PC-3 (cell line): ENCODE data around the gene NR5A2. TPM values are rescaled to one million over a fixed set of nuclear protein-coding genes. Genes with fewer than 3 reads are reported as not detected.

Experiments used
- ATAC-seq: fragments of 200-7000 bp; cut with Tn5 transposase; 2 replicates; pipeline ENCODE4 v1.9.1; 2020; ENCODE audit warnings: mild to moderate bottlenecking, moderate library complexity
- BruUV-seq: library from RNA; stranded (reverse); fragments of 400-500 nt; replicated peaks from 2 replicates; lab custom pipeline; 2021; lab: Mats Ljungman, UMichigan
- CTCF ChIA-PET: fragments of 300-600 bp; sonication (Branson Sonifier 250); formaldehyde crosslinking; loops from one replicate; lab custom pipeline; 2022; ENCODE audit warnings: antibody characterized with exemption; lab: Charles Lee
- POLR2A ChIA-PET: fragments of 300-600 bp; sonication (Branson Sonifier 250); formaldehyde crosslinking; loops from one replicate; lab custom pipeline; 2022; ENCODE audit warnings: antibody characterized with exemption; ENCODE audit not compliant: unreplicated experiment; lab: Charles Lee
- DNase-seq: peaks from one replicate; pipeline ENCODE4 v3.0.0-alpha.2; 2015
- H2AFZ ChIP-seq: fragments of 300-600 bp; sonication (generic); 2 replicates; pipeline ENCODE4 v1.6.0; 2016; ENCODE audit warnings: antibody characterized with exemption, low read length
- H3F3A ChIP-seq: fragments of 300-600 bp; sonication (generic); one replicate; pipeline ENCODE4 v1.6.0; 2017; ENCODE audit warnings: antibody characterized with exemption, low read length, control low read depth, mild to moderate bottlenecking; ENCODE audit not compliant: unreplicated experiment
- H3K27ac ChIP-seq: fragments of 300-600 bp; sonication (generic); 2 replicates; pipeline ENCODE4 v1.5.1; 2016; ENCODE audit warnings: mild to moderate bottlenecking, low read length
- H3K27me3 ChIP-seq: fragments of 300-600 bp; sonication (generic); 2 replicates; pipeline ENCODE4 v1.6.1; 2016; ENCODE audit warnings: low read length, mixed read lengths
- H3K36me3 ChIP-seq: fragments of 300-600 bp; sonication (generic); 2 replicates; pipeline ENCODE4 v1.6.1; 2016; ENCODE audit warnings: low read depth, mixed run types, low read length, mixed read lengths
- H3K4me1 ChIP-seq: fragments of 300-600 bp; sonication (generic); 2 replicates; pipeline ENCODE4 v1.5.1; 2016; ENCODE audit warnings: low read length; ENCODE audit not compliant: insufficient read depth
- H3K4me2 ChIP-seq: fragments of 300-600 bp; sonication (generic); 2 replicates; pipeline ENCODE4 v1.6.0; 2016; ENCODE audit warnings: low read length
- H3K4me3 ChIP-seq: fragments of 300-600 bp; sonication (generic); 2 replicates; pipeline ENCODE4 v1.5.1; 2016; ENCODE audit warnings: mild to moderate bottlenecking, low read length, mixed read lengths
- H3K79me2 ChIP-seq: fragments of 300-600 bp; sonication (generic); 2 replicates; pipeline ENCODE4 v1.6.1; 2017; ENCODE audit warnings: low read length, mixed read lengths
- H3K9ac ChIP-seq: fragments of 300-600 bp; sonication (generic); 2 replicates; pipeline ENCODE4 v1.6.0; 2016; ENCODE audit warnings: mild to moderate bottlenecking, low read length
- H3K9me2 ChIP-seq: fragments of 300-600 bp; sonication (generic); replicated peaks from 2 replicates; pipeline ENCODE4 v1.6.1; 2016; ENCODE audit warnings: mixed run types, low read length, mixed read lengths
- H3K9me3 ChIP-seq: fragments of 300-600 bp; sonication (generic); 2 replicates; pipeline ENCODE4 v1.6.1; 2016; ENCODE audit warnings: low read length, mixed read lengths
- H4K20me1 ChIP-seq: fragments of 300-600 bp; sonication (generic); 2 replicates; pipeline ENCODE4 v1.6.1; 2016; ENCODE audit warnings: low read length, mixed read lengths
- CTCF ChIP-seq: fragments of 300-600 bp; sonication (generic); conservative IDR thresholded peaks from 2 replicates; pipeline ENCODE4 v1.5.1; 2017; ENCODE audit warnings: antibody characterized with exemption, low read depth, mild to moderate bottlenecking, low read length
- EZH2 ChIP-seq: fragments of 300-600 bp; sonication (generic); IDR thresholded peaks from one replicate; pipeline ENCODE4 v1.6.1; 2017; ENCODE audit warnings: antibody characterized with exemption, mild to moderate bottlenecking, low read length; ENCODE audit not compliant: unreplicated experiment
- EZH2phosphoT487 ChIP-seq: fragments of 300-600 bp; sonication (generic); IDR thresholded peaks from 2 replicates; pipeline ENCODE4 v1.6.1; 2018; ENCODE audit warnings: mild to moderate bottlenecking, antibody characterized with exemption, low read length, borderline replicate concordance
- intact Hi-C: fragments of 100-400 bp; cut with micrococcal nuclease; formaldehyde crosslinking; loops from 2 replicates; pipeline ENCODE4 v1.9.0; 2023
- total RNA-seq: library from RNA; depleted of rRNA; stranded (reverse); fragments of >200 nt; gene quantifications from 2 replicates; pipeline ENCODE4 v1.2.3, GENCODE V29; 2014

Gene NR5A2
- total RNA-seq, 1 experiment from 2014 or later = 0.36 TPM

GRCh38 chr1:200073286-200073637 is 45.8 kb downstream of the NR5A2 start:
- H3K36me3 ChIP-seq = no peaks in the 10 kb centered on the region
- H4K20me1 ChIP-seq = no peaks in the 10 kb centered on the region
- no peaks in the 10 kb centered on the region for H3K9me3 ChIP-seq
- H3K4me3 ChIP-seq = no peak overlapping the region
- H3K4me2 ChIP-seq = no peak overlapping the region
- H3K4me1 ChIP-seq = peaks cover 14% of the 10 kb centered on the region
- no peak overlapping the region for H3K9ac ChIP-seq
- POLR2A ChIA-PET = no interaction called here
- TF ChIP-seq EZH2phosphoT487 (no peak), EZH2 (no peak), CTCF (no peak)
- H3K27ac ChIP-seq = no peak overlapping the region
- H3K79me2 ChIP-seq = no peaks in the 10 kb centered on the region
- no peak overlapping the region for H2AFZ ChIP-seq
- intact Hi-C loops = loop anchor here (5.0 to 10.0 kb wide), 2 partner anchors 216 to 378 kb away; no protein-coding TSS in a partner anchor
- H3K27me3 ChIP-seq = peaks cover 36% of the 10 kb centered on the region
- DNase-seq = no peak
- no peak for ATAC-seq
- H3F3A ChIP-seq = no peaks in the 10 kb centered on the region
- H3K9me2 ChIP-seq = no peaks in the 10 kb centered on the region
- CTCF ChIA-PET = no interaction called here
- BruUV-seq = no TSS peak

GRCh38 chr1:200075522-200075921 is 48.0 kb downstream of the NR5A2 start:
- Histone ChIP-seq H3K36me3 (no peaks in the 10 kb centered on the region), H3K9me2 (no peaks in the 10 kb centered on the region), H4K20me1 (no peaks in the 10 kb centered on the region), H2AFZ (no peak overlapping the region), H3K27me3 (peaks cover 18% of the 10 kb centered on the region), H3K79me2 (no peaks in the 10 kb centered on the region), H3K4me3 (no peak overlapping the region), H3K4me1 (peaks cover 14% of the 10 kb centered on the region), H3K4me2 (0 out of 2 replicates have a peak overlapping the region, but pooled peaks have one; percentile 39), H3K9me3 (no peaks in the 10 kb centered on the region), H3K27ac (no peak overlapping the region), H3F3A (no peaks in the 10 kb centered on the region), H3K9ac (no peak overlapping the region)
- no peak for DNase-seq
- no peak for ATAC-seq
- CTCF ChIA-PET = no interaction called here
- intact Hi-C loops = loop anchor here (10.0 kb wide), 1 partner anchor 381 kb away; no protein-coding TSS in a partner anchor
- POLR2A ChIA-PET = no interaction called here
- no peak for TF ChIP-seq EZH2phosphoT487
- no peak for TF ChIP-seq CTCF
- no peak for TF ChIP-seq EZH2
- BruUV-seq = no TSS peak

GRCh38 chr1:200075938-200076546 is 48.5 kb downstream of the NR5A2 start:
- Histone ChIP-seq H4K20me1 (no peaks in the 10 kb centered on the region), H2AFZ (0 out of 2 replicates have a peak overlapping the region, but pooled peaks have one; percentile 0), H3K27me3 (peaks cover 13% of the 10 kb centered on the region), H3K4me2 (peak overlapping the region; percentile 39), H3F3A (no peaks in the 10 kb centered on the region), H3K9me2 (no peaks in the 10 kb centered on the region), H3K79me2 (no peaks in the 10 kb centered on the region), H3K4me3 (peak overlapping the region; percentile 8; the same call in 1 of the 2 replicates), H3K27ac (no peak overlapping the region), H3K36me3 (no peaks in the 10 kb centered on the region), H3K9ac (no peak overlapping the region), H3K4me1 (peaks cover 14% of the 10 kb centered on the region), H3K9me3 (no peaks in the 10 kb centered on the region)
- ATAC-seq = peak; percentile 96
- TF ChIP-seq EZH2 (no peak), CTCF (no peak), EZH2phosphoT487 (no peak)
- peak; percentile 100 for DNase-seq
- CTCF ChIA-PET = interaction anchor here (0.7 kb wide), 1 partner anchor 318 kb away, joined by 9 read pairs; no protein-coding TSS in a partner anchor
- POLR2A ChIA-PET = no interaction called here
- intact Hi-C loops = loop anchor here (2.0 to 10.0 kb wide), 2 partner anchors 103 to 381 kb away; no protein-coding TSS in a partner anchor
- no TSS peak for BruUV-seq
